NT2/D1 (cell line): ENCODE results near the gene MEF2B.
A peak's percentile ranks its signal among the peaks of the same experiment; 100 is the strongest.
"Not testable (repeated sequence)": the region's sequence is repeated elsewhere in the genome, so short reads cannot be mapped to it uniquely, and the experiment has no call there.

ENCODE experiments used
- DNase-seq: peaks from one replicate; pipeline ENCODE4 v3.0.0-alpha.2; 2011; ENCODE audit warnings: low read depth, low spot score
- H3K27me3 ChIP-seq: 2 replicates; pipeline ENCODE4 v1.6.0; 2011; ENCODE audit warnings: mild to moderate bottlenecking; ENCODE audit not compliant: insufficient read length, insufficient read depth
- H3K36me3 ChIP-seq: 2 replicates; pipeline ENCODE4 v1.6.1; 2011; ENCODE audit warnings: mild to moderate bottlenecking, low read length, mixed read lengths; ENCODE audit not compliant: insufficient read depth, insufficient read length
- H3K4me1 ChIP-seq: 2 replicates; pipeline ENCODE4 v1.5.1; 2011; ENCODE audit not compliant: insufficient read depth, insufficient read length
- H3K4me3 ChIP-seq: 2 replicates; pipeline ENCODE4 v1.5.1; 2011; ENCODE audit warnings: low read depth; ENCODE audit not compliant: insufficient read length
- H3K9ac ChIP-seq: 2 replicates; pipeline ENCODE4 v1.6.0; 2011; ENCODE audit warnings: low read depth; ENCODE audit not compliant: insufficient read length
- H3K9me3 ChIP-seq: 2 replicates; pipeline ENCODE4 v1.5.1; 2011; ENCODE audit warnings: mild to moderate bottlenecking, low read length; ENCODE audit not compliant: insufficient read depth
- SUZ12 ChIP-seq: IDR thresholded peaks from 2 replicates; pipeline ENCODE4 v1.6.1; 2011; ENCODE audit not compliant: insufficient read length, insufficient read depth; ENCODE audit errors: extremely low read depth
- YY1 ChIP-seq: IDR thresholded peaks from 2 replicates; pipeline ENCODE4 v1.6.1; 2011; ENCODE audit not compliant: insufficient read length, insufficient read depth
- ZNF274 ChIP-seq: IDR thresholded peaks from 2 replicates; pipeline ENCODE4 v1.6.1; 2011; ENCODE audit warnings: mild to moderate bottlenecking, low read depth, low read length

The MEF2B gene

DNA sequence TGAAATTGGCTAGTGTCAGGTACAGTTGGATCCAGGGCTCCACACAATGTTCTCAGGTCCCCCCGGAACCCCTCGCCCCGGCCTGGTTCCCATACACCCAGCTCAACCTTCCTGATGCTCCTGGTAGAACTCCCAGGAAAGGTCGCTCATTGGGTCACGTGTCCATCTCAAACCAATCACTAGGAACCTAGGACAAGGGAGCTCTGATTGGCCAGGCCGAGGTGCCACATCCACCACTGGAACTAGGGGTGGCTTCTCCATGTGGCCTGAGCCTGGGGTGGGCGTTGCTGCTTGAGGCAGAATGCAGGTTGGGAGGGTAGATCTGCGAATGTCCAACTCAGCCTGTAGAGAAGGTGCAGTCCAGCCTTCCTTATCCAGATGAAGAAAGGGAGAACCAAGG lies 6.9 kb upstream of the MEF2B start:
- DNase-seq, result no peak
- H3K27me3 ChIP-seq, result no peaks in the 10 kb centered on the region
- H3K4me3 ChIP-seq, result no peak overlapping the region
- no peak overlapping the region for H3K9ac ChIP-seq
- peaks cover 9% of the 10 kb centered on the region; the same call in 1 of the 2 replicates for H3K9me3 ChIP-seq
- H3K36me3 ChIP-seq, result peaks cover 40% of the 10 kb centered on the region
- H3K4me1 ChIP-seq, result peaks cover 10% of the 10 kb centered on the region
- TF ChIP-seq SUZ12, result no peak
- TF ChIP-seq ZNF274, result no peak
- no peak for TF ChIP-seq YY1

DNA sequence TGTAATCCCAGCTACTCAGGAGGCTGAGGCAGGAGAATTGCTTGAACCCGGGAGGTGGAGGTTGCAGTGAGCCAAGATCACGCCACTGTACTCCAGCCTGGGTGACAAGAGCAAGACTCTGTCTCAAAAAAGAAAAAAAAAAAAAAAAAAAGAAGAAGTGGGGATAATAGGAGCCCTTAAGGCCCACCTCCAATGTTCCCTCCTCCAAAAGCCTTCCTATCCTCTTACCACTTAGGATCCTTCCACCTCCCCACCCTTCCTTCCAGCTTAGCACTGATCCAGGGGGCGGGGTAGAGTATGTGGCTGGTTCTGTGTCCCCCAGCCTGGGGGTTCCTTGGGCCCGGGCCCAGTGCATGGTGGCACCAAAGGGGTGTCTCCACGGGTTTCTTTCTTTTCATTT lies 3.2 kb upstream of the MEF2B start:
- not testable (repeated sequence) for DNase-seq, H3K9ac ChIP-seq, H3K9me3 ChIP-seq, H3K4me3 ChIP-seq
- Histone ChIP-seq H3K36me3 (peaks cover 12% of the 10 kb centered on the region), H3K27me3 (peaks cover 32% of the 10 kb centered on the region), H3K4me1 (peaks cover 19% of the 10 kb centered on the region)

DNA sequence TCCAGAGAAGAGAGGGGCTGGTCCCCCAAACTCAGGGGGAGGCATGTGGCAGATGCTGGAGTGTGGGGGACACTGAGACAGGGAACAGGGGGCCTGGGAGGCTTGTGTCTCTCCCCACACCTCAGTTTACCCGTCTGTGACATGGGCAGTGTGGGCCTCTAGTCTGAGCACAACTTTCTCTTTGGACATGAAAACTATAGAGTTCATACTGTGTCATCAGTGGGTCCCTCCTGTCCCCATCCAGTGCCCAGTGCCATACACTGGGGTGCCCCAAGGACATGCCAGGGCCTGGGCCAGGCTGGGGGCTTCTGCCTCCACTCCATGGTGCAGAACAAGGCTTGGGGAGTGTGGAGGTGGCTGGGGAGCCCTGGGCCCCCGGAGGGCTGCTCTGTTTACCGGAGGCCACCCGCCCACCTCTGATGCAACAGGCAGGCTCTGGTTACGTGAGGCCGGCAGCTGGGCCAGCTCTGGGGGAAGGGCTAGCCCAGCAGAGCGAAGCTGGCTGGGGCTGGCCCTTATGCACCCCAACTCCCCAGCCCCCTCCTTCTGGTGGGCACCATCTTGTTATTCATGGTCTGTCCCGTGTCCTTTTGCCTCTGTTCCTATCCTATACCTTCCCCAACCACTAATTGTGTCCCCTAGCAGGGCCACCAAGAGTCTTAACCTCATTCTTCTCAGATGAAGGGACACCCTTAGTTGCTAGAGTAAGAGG lies 1.9 kb upstream of the MEF2B start:
- peaks cover 8% of the 10 kb centered on the region for H3K36me3 ChIP-seq
- H3K9ac ChIP-seq, result peak overlapping the region; percentile 52
- no peak for TF ChIP-seq SUZ12
- no peak for TF ChIP-seq YY1
- no peak for TF ChIP-seq ZNF274
- peaks cover 41% of the 10 kb centered on the region for H3K27me3 ChIP-seq
- no peak overlapping the region for H3K4me3 ChIP-seq
- DNase-seq, result no peak
- H3K9me3 ChIP-seq, result no peaks in the 10 kb centered on the region
- H3K4me1 ChIP-seq, result peaks cover 19% of the 10 kb centered on the region

- Histone ChIP-seq H3K36me3 (no peaks in the 10 kb centered on the region), H3K4me1 (peaks cover 19% of the 10 kb centered on the region)
- no peak for TF ChIP-seq SUZ12
- TF ChIP-seq ZNF274, result no peak
- TF ChIP-seq YY1, result no peak
Observed at GRCh38 chr19:19170873-19171672, 1.0 kb upstream of the MEF2B start.

DNA sequence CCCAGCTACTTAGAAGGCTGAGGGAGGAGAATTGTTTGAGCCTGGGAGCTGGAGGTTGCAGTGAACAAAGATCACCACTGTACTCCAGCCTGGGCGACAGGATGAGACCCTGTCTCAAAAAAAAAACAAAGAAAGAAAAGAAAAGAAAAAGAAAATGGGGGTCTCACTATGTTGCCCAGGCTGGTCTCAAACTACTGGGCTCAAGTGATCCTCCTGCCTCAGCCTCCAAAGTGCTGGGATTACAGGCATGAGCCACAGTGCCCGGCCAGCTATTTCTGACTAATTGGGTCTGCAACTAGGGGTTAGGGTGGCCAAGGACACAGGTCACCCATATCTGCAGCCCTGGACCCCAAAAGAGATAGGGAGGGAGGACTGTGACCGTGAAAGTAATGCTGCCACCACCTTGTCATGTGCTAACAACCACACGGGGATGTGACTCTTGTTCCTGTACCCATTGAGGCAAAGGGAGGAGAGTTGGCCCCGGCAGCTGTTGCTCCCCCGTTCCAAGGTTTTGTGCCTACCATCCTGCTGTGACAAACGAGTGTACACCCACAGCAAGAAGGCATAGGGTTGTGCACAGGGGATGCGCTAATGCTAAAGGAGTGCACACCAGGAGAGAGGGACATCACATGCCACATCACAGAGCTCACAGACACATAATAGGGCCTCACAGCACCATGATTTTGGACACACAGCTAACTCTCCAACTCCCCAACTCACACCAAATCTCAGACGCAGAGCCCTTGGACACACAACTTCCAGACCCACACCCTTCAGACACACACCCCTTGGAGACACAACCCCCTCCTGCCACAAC lies 619 bp downstream of the MEF2B start:
- no peak for DNase-seq
- Histone ChIP-seq H3K4me3 (no peak overlapping the region), H3K9ac (no peak overlapping the region), H3K9me3 (no peaks in the 10 kb centered on the region), H3K4me1 (peaks cover 21% of the 10 kb centered on the region), H3K36me3 (no peaks in the 10 kb centered on the region), H3K27me3 (peaks cover 52% of the 10 kb centered on the region)
- no peak for TF ChIP-seq YY1
- no peak for TF ChIP-seq SUZ12
- TF ChIP-seq ZNF274, result no peak

More at GRCh38 chr19:19170873-19171672, 1.0 kb upstream of the MEF2B start:
- Histone ChIP-seq H3K4me3 (no peak overlapping the region), H3K9me3 (no peaks in the 10 kb centered on the region), H3K27me3 (peaks cover 41% of the 10 kb centered on the region), H3K9ac (peak overlapping the region; percentile 43)
- DNase-seq, result no peak

- Histone ChIP-seq H3K4me1 (peaks cover 19% of the 10 kb centered on the region), H3K36me3 (no peaks in the 10 kb centered on the region), H3K9ac (no peak overlapping the region), H3K27me3 (peaks cover 55% of the 10 kb centered on the region), H3K4me3 (no peak overlapping the region), H3K9me3 (no peaks in the 10 kb centered on the region)
- DNase-seq, result no peak
- TF ChIP-seq ZNF274 (no peak), SUZ12 (no peak), YY1 (no peak)
Observed at GRCh38 chr19:19167612-19168011, 2.5 kb downstream of the MEF2B start.

GRCh38 chr19:19165396-19165795 lies 4.7 kb downstream of the MEF2B start:
- peaks cover 41% of the 10 kb centered on the region for H3K27me3 ChIP-seq
- DNase-seq, result no peak
- no peaks in the 10 kb centered on the region for H3K9me3 ChIP-seq
- H3K36me3 ChIP-seq, result no peaks in the 10 kb centered on the region
- no peak overlapping the region for H3K4me3 ChIP-seq
- no peak for TF ChIP-seq YY1
- TF ChIP-seq SUZ12, result no peak
- TF ChIP-seq ZNF274, result no peak
- H3K9ac ChIP-seq, result no peak overlapping the region
- peaks cover 14% of the 10 kb centered on the region for H3K4me1 ChIP-seq
